Astrocyte (in vitro differentiated cells and primary cell): Measurements from ENCODE around the gene C1orf159. TPM values are rescaled to one million over a fixed set of nuclear protein-coding genes. Genes with fewer than 3 reads are reported as not detected.

Experiments
- DNase-seq: peaks from one replicate; pipeline ENCODE4 v3.0.0-alpha.2; 2010; ENCODE audit warnings: low read depth
- FAIRE-seq: peaks from 2 replicates; lab custom pipeline; 2011; peaks lifted over from hg19 to GRCh38; lab: Jason Lieb, UNC
- H2AFZ ChIP-seq: 2 replicates; pipeline ENCODE4 v1.6.0; 2012; ENCODE audit warnings: low read depth, low read length, inconsistent platforms
- H3K27ac ChIP-seq: 2 replicates; pipeline ENCODE4 v1.5.1; 2011; ENCODE audit warnings: low read depth, low read length, inconsistent platforms
- H3K27me3 ChIP-seq: 2 replicates; pipeline ENCODE4 v1.6.0; 2011; ENCODE audit warnings: low read length, inconsistent platforms; ENCODE audit not compliant: insufficient read depth
- H3K36me3 ChIP-seq: 2 replicates; pipeline ENCODE4 v1.5.1; 2011; ENCODE audit warnings: low read length, inconsistent platforms; ENCODE audit not compliant: insufficient read depth
- H3K4me1 ChIP-seq: 2 replicates; pipeline ENCODE4 v1.5.1; 2011; ENCODE audit warnings: low read length, inconsistent platforms; ENCODE audit not compliant: insufficient read depth
- H3K4me2 ChIP-seq: 2 replicates; pipeline ENCODE4 v1.6.0; 2012; ENCODE audit warnings: low read length, inconsistent platforms
- H3K4me3 ChIP-seq: 2 replicates; pipeline ENCODE4 v1.5.1; 2011; ENCODE audit warnings: low read depth, mild to moderate bottlenecking, low read length, inconsistent platforms; ENCODE audit not compliant: insufficient read depth
- H3K79me2 ChIP-seq: 2 replicates; pipeline ENCODE4 v1.6.0; 2012; ENCODE audit warnings: mild to moderate bottlenecking, low read length, inconsistent platforms; ENCODE audit not compliant: insufficient read depth
- H3K9ac ChIP-seq: 2 replicates; pipeline ENCODE4 v1.6.0; 2012; ENCODE audit warnings: mild to moderate bottlenecking, low read length, inconsistent platforms
- H3K9me3 ChIP-seq: 2 replicates; pipeline ENCODE4 v1.5.1; 2012; ENCODE audit warnings: low read depth, mild to moderate bottlenecking, low read length, inconsistent platforms; ENCODE audit not compliant: insufficient read depth
- H4K20me1 ChIP-seq: 2 replicates; pipeline ENCODE4 v1.6.0; 2012; ENCODE audit warnings: low read length, inconsistent platforms; ENCODE audit not compliant: insufficient read depth
- H3K27ac Mint-ChIP-seq: one replicate; pipeline ENCODE4 v1.8.0; 2021; ENCODE audit warnings: mild to moderate bottlenecking, mixed read lengths; ENCODE audit not compliant: unreplicated experiment
- H3K27me3 Mint-ChIP-seq: one replicate; pipeline ENCODE4 v1.8.0; 2021; ENCODE audit warnings: low read depth, mixed read lengths; ENCODE audit not compliant: unreplicated experiment
- H3K36me3 Mint-ChIP-seq: one replicate; pipeline ENCODE4 v1.8.0; 2021; ENCODE audit warnings: low read depth, mixed read lengths; ENCODE audit not compliant: unreplicated experiment
- H3K4me1 Mint-ChIP-seq: one replicate; pipeline ENCODE4 v1.8.0; 2021; ENCODE audit warnings: low read depth, mixed read lengths; ENCODE audit not compliant: unreplicated experiment
- H3K4me3 Mint-ChIP-seq: one replicate; pipeline ENCODE4 v1.8.0; 2021; ENCODE audit warnings: mild to moderate bottlenecking, moderate library complexity, mixed read lengths; ENCODE audit not compliant: unreplicated experiment
- H3K9me3 Mint-ChIP-seq: one replicate; pipeline ENCODE4 v1.8.0; 2021; ENCODE audit warnings: mild to moderate bottlenecking, mixed read lengths; ENCODE audit not compliant: unreplicated experiment
- CTCF ChIP-seq: IDR thresholded peaks from 2 replicates; pipeline ENCODE4 v1.5.1; 2011; ENCODE audit warnings: low read depth, mild to moderate bottlenecking, inconsistent platforms, low read length, moderate library complexity; ENCODE audit not compliant: insufficient read depth
- EZH2 ChIP-seq: IDR thresholded peaks from 2 replicates; pipeline ENCODE4 v1.6.1; 2012; ENCODE audit warnings: mild to moderate bottlenecking, low read length, inconsistent platforms; ENCODE audit not compliant: insufficient read depth
- total RNA-seq: library from RNA; stranded (reverse); gene quantifications from 2 replicates; pipeline ENCODE4 v1.2.1, GENCODE V29; 2021

Gene C1orf159
- total RNA-seq, 1 donor from 2014 or later: 13.9 TPM

GRCh38 chr1:1146596-1146995 is 30.7 kb upstream of the C1orf159 start:
- H3K4me3 ChIP-seq: no peak overlapping the region

GRCh38 chr1:1146026-1146425 is 30.1 kb upstream of the C1orf159 start:
- H3K36me3 ChIP-seq: no peaks in the 10 kb centered on the region
- no peak overlapping the region for H3K4me2 ChIP-seq
- H3K79me2 ChIP-seq: no peaks in the 10 kb centered on the region
- FAIRE-seq (no peak), DNase-seq (no peak)
- Mint-ChIP-seq H3K9me3 (no peaks in the 10 kb centered on the region), H3K27me3 (peaks cover 22% of the 10 kb centered on the region), H3K4me1 (no peaks in the 10 kb centered on the region), H3K27ac (no peak overlapping the region), H3K4me3 (no peak overlapping the region), H3K36me3 (no peaks in the 10 kb centered on the region)
- H3K27ac ChIP-seq: no peak overlapping the region
- no peak overlapping the region for H3K4me3 ChIP-seq
- no peak overlapping the region for H2AFZ ChIP-seq
- no peaks in the 10 kb centered on the region for H3K9me3 ChIP-seq
- no peaks in the 10 kb centered on the region for H3K27me3 ChIP-seq
- H3K4me1 ChIP-seq: no peaks in the 10 kb centered on the region
- TF ChIP-seq EZH2 (no peak), CTCF (no peak)
- no peak overlapping the region for H3K9ac ChIP-seq
- no peaks in the 10 kb centered on the region for H4K20me1 ChIP-seq

More at GRCh38 chr1:1146596-1146995, 30.7 kb upstream of the C1orf159 start:
- Mint-ChIP-seq H3K4me3 (no peak overlapping the region), H3K4me1 (no peaks in the 10 kb centered on the region), H3K36me3 (no peaks in the 10 kb centered on the region), H3K27me3 (peaks cover 22% of the 10 kb centered on the region), H3K9me3 (no peaks in the 10 kb centered on the region), H3K27ac (no peak overlapping the region)
- no peaks in the 10 kb centered on the region for H3K79me2 ChIP-seq
- H4K20me1 ChIP-seq: no peaks in the 10 kb centered on the region
- FAIRE-seq (no peak), DNase-seq (no peak)
- H3K9ac ChIP-seq: no peak overlapping the region
- H3K36me3 ChIP-seq: no peaks in the 10 kb centered on the region
- H3K4me2 ChIP-seq: no peak overlapping the region
- H3K27me3 ChIP-seq: no peaks in the 10 kb centered on the region
- H3K4me1 ChIP-seq: no peaks in the 10 kb centered on the region
- no peak overlapping the region for H3K27ac ChIP-seq
- no peak overlapping the region for H2AFZ ChIP-seq
- H3K9me3 ChIP-seq: no peaks in the 10 kb centered on the region
- TF ChIP-seq CTCF: no peak

- H3K4me3 ChIP-seq: no peak overlapping the region
- no peaks in the 10 kb centered on the region for H3K4me1 ChIP-seq
- Mint-ChIP-seq H3K4me1 (no peaks in the 10 kb centered on the region), H3K27ac (no peak overlapping the region), H3K9me3 (no peaks in the 10 kb centered on the region), H3K4me3 (no peak overlapping the region), H3K27me3 (peaks cover 22% of the 10 kb centered on the region), H3K36me3 (no peaks in the 10 kb centered on the region)
- H3K9me3 ChIP-seq: no peaks in the 10 kb centered on the region
- no peak overlapping the region for H2AFZ ChIP-seq
- DNase-seq (no peak), FAIRE-seq (no peak)
- H3K27me3 ChIP-seq: no peaks in the 10 kb centered on the region
- no peak overlapping the region for H3K9ac ChIP-seq
- no peak overlapping the region for H3K27ac ChIP-seq
- no peak overlapping the region for H3K4me2 ChIP-seq
- TF ChIP-seq CTCF (no peak), EZH2 (no peak)
- H3K36me3 ChIP-seq: no peaks in the 10 kb centered on the region
- H3K79me2 ChIP-seq: no peaks in the 10 kb centered on the region
- H4K20me1 ChIP-seq: no peaks in the 10 kb centered on the region
Observed at GRCh38 chr1:1145547-1145914, 29.6 kb upstream of the C1orf159 start.
